ENCODE results near the gene CFL1.

Gene CFL1

DNA sequence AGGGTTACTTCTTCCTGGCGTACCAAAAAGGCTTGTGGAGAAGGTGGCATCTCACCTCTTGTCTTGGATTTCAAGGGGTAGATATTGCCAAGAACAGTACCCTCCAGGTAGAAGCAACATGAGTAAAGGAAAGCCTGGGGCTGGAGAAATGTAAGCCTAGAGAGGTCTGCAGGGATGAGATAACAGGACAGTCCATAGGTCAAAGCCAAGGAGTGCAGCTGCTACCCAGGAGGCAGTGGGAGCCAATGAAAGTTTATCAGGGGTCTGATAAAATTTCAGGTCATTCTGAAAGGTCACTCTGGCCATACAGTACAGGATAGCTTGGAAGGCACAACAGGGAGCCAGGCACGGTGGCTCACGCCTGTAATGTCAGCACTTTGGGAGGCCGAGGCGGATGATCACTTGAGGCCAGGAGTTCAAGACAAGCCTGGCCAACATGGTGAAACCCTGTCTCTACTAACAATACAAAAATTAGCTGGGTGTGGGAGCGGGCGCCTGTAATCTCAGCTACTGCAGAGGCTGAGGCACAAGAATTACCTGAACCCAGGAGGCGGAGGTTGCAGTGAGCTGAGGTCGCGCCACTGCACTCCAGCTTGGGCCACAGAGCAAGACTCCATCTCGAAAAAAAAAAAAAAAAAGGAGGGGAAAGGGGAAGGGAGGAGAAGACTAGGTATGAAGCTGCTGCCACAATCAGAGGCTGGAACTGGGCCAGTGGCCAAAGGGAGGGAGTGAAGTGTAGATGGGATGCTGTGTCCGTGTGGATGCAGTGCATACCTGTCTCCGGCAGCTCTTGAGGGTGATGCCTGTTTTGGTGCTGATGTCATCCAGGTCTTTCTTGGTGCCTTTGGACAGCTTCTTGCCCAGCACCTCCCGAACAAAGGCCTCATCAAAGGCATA is 29.1 kb upstream of the CFL1 start:
- Histone ChIP-seq H2AFZ (ENCODE audit: low read length) (peak overlapping the region; percentile 96; the same call in 1 of the 2 replicates), H3F3A (ENCODE audit: insufficient read depth, low read length) (peaks cover 23% of the 10 kb centered on the region), H3K4me3 (ENCODE audit: low read length) (peak overlapping the region; percentile 98), H3K9me3 (replicated peaks; ENCODE audit: insufficient read depth, low read length) (no peaks in the 10 kb centered on the region), H3K79me2 (ENCODE audit: low read length) (peaks cover 41% of the 10 kb centered on the region), H4K20me1 (ENCODE audit: insufficient read depth, low read length) (no peaks in the 10 kb centered on the region), H3K9ac (ENCODE audit: low read length) (peak overlapping the region; percentile 63; the same call in 1 of the 2 replicates), H3K36me3 (replicated peaks; ENCODE audit: insufficient read depth, low read length) (peaks cover 8% of the 10 kb centered on the region), H3K4me1 (ENCODE audit: low read length) (peaks cover 32% of the 10 kb centered on the region), H3K9me2 (replicated peaks; ENCODE audit: insufficient read depth, low read length) (no peaks in the 10 kb centered on the region), H3K4me2 (ENCODE audit: low read depth, low read length) (peak overlapping the region; percentile 100), H3K27ac (ENCODE audit: low read length) (peak overlapping the region; percentile 27; the same call in 1 of the 2 replicates), H3K27me3 (replicated peaks; ENCODE audit: insufficient read depth, low read length) (no peaks in the 10 kb centered on the region)
- TF ChIP-seq CTCF (IDR thresholded peaks at IDR 0.05; ENCODE audit: low read length), result no peak
- no peak for DNase-seq

DNA sequence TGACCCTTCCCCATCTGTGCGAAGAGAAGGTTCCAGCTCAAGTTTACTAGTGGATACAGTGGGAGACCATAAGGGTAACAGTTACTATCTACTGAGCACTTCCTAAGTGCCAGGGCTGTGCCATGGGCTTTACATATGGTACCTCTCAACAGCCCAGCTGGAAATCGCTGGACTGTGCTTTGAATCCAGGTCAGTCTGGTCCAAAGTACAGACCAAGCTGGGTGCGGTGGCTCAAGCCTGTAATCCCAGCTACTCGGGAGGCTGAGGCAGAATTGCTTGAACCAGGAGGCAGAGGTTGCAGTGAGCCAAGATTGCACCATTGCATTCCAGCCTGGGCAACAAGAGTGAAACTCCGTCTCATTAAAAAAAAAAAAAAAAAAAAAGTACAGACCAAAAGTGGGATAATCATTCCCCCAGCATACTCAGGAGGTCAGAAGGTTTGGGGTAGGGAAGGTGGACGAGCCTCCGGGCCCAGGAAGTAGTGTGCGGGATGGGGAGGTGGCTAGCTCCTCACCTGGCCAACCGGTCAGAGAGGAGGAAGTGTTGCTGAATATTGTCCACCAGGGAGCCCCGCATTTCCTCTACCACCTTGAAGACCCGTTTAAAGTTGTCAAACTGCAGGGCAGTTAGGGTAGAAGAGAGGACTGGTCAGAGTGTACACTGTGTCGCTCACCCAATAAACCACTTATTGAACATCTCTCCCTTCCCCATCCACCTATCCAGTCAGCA is 28.0 kb upstream of the CFL1 start:
- H3K4me1 ChIP-seq (ENCODE audit: low read length), result peaks cover 28% of the 10 kb centered on the region
- peaks cover 8% of the 10 kb centered on the region for H3K36me3 ChIP-seq (replicated peaks; ENCODE audit: insufficient read depth, low read length)
- H3K9me3 ChIP-seq (replicated peaks; ENCODE audit: insufficient read depth, low read length), result no peaks in the 10 kb centered on the region
- H3K9ac ChIP-seq (ENCODE audit: low read length), result no peak overlapping the region
- TF ChIP-seq EZH2 (optimal IDR thresholded peaks at IDR 0.05; ENCODE audit: low read depth, low read length) (no peak), EZH2phosphoT487 (IDR thresholded peaks at IDR 0.05; ENCODE audit: low read length) (no peak), CTCF (IDR thresholded peaks at IDR 0.05; ENCODE audit: low read length) (no peak)
- DNase-seq, result no peak
- H3K4me3 ChIP-seq (ENCODE audit: low read length), result no peak overlapping the region
- peaks cover 30% of the 10 kb centered on the region for H3K79me2 ChIP-seq (ENCODE audit: low read length)
- no peaks in the 10 kb centered on the region for H4K20me1 ChIP-seq (ENCODE audit: insufficient read depth, low read length)
- peaks cover 23% of the 10 kb centered on the region for H3F3A ChIP-seq (ENCODE audit: insufficient read depth, low read length)
- no peak overlapping the region for H3K4me2 ChIP-seq (ENCODE audit: low read depth, low read length)
- H3K27me3 ChIP-seq (replicated peaks; ENCODE audit: insufficient read depth, low read length), result no peaks in the 10 kb centered on the region
- H3K9me2 ChIP-seq (replicated peaks; ENCODE audit: insufficient read depth, low read length), result no peaks in the 10 kb centered on the region
- H3K27ac ChIP-seq (ENCODE audit: low read length), result no peak overlapping the region
- H2AFZ ChIP-seq (ENCODE audit: low read length), result no peak overlapping the region

GRCh38 chr11:65885231-65885630 is 27.3 kb upstream of the CFL1 start:
- H3K4me2 ChIP-seq (ENCODE audit: low read depth, low read length), result no peak overlapping the region
- no peak overlapping the region for H3K4me3 ChIP-seq (ENCODE audit: low read length)
- no peaks in the 10 kb centered on the region for H3K27me3 ChIP-seq (replicated peaks; ENCODE audit: insufficient read depth, low read length)
- TF ChIP-seq EZH2 (optimal IDR thresholded peaks at IDR 0.05; ENCODE audit: low read depth, low read length), result no peak
- TF ChIP-seq EZH2phosphoT487 (IDR thresholded peaks at IDR 0.05; ENCODE audit: low read length), result no peak
- TF ChIP-seq CTCF (IDR thresholded peaks at IDR 0.05; ENCODE audit: low read length), result no peak
- peaks cover 23% of the 10 kb centered on the region for H3F3A ChIP-seq (ENCODE audit: insufficient read depth, low read length)
- DNase-seq, result no peak
- no peaks in the 10 kb centered on the region for H3K9me2 ChIP-seq (replicated peaks; ENCODE audit: insufficient read depth, low read length)
- H3K9me3 ChIP-seq (replicated peaks; ENCODE audit: insufficient read depth, low read length), result no peaks in the 10 kb centered on the region
- H3K36me3 ChIP-seq (replicated peaks; ENCODE audit: insufficient read depth, low read length), result peaks cover 8% of the 10 kb centered on the region
- peaks cover 28% of the 10 kb centered on the region for H3K4me1 ChIP-seq (ENCODE audit: low read length)
- no peak overlapping the region for H3K9ac ChIP-seq (ENCODE audit: low read length)
- H3K79me2 ChIP-seq (ENCODE audit: low read length), result peaks cover 26% of the 10 kb centered on the region
- no peak overlapping the region for H2AFZ ChIP-seq (ENCODE audit: low read length)
- no peaks in the 10 kb centered on the region for H4K20me1 ChIP-seq (ENCODE audit: insufficient read depth, low read length)
- H3K27ac ChIP-seq (ENCODE audit: low read length), result no peak overlapping the region

All from MM.1S (cell line).